GM21526 (cell line): Measurements from ENCODE around the gene TRMT1.
"Not testable (repeated sequence)": the region's sequence is repeated elsewhere in the genome, so short reads cannot be mapped to it uniquely, and the experiment has no call there.

ENCODE experiments used
- ATAC-seq: cut with Tn5 transposase; IDR thresholded peaks from one replicate; pipeline ENCODE4 v1.9.1; 2021; ENCODE audit warnings: moderate library complexity; ENCODE audit not compliant: unreplicated experiment, low FRiP score

The TRMT1 gene

GRCh38 chr19:13150931-13151604 lies 34.5 kb upstream of the TRMT1 start:
- ATAC-seq: no peak

DNA sequence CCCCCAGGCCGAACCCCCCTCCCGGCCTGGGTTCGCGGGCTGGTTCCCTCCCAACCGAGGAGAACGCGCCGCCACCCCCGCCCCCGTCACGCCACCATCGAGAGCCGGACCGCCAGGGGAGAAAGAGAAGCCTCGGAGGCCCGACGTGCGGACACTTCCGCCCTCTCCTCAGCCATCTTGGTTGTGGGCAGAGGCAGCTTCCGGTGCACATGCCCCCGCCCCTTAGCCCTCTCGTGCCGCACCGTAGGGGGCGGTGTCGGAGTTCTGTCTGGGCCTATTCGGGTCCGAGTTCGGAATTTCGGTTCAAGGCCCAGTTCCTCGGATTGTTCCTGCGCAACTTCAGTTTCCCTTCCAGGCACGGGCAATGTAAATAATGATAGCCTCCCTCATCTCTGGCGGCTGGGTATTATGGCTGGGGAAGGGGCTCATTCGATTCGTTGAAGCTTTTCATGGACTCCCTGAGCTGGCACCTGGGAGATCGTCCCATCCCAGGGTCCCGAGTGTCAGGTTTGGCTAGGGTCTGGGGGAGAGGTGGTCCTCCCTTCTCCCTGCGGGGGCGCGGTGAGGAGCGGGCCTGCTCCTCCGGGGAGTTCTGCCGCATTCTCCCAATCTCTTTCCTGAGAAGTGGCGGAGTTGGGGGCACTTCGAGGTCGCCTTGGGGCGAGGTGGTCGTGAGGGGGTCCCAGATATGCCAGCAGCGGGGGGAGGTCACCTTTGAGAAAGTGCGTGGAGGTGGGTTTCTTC lies 33.8 kb upstream of the TRMT1 start, which contains the start of the genes IER2 and STX10:
IER2 (plus strand) TSS at position 225 of the 744 bp plus-strand sequence. CDS start 2,776 bp downstream, outside the sequence.
STX10 (minus strand) TSS at position 189 of the 744 bp plus-strand sequence. CDS start 202 bp downstream, outside the sequence.
- peak; percentile 38 for ATAC-seq

- no peak for ATAC-seq
These were observed 33.2 kb upstream of the TRMT1 start for GRCh38 chr19:13149628-13150186.

DNA sequence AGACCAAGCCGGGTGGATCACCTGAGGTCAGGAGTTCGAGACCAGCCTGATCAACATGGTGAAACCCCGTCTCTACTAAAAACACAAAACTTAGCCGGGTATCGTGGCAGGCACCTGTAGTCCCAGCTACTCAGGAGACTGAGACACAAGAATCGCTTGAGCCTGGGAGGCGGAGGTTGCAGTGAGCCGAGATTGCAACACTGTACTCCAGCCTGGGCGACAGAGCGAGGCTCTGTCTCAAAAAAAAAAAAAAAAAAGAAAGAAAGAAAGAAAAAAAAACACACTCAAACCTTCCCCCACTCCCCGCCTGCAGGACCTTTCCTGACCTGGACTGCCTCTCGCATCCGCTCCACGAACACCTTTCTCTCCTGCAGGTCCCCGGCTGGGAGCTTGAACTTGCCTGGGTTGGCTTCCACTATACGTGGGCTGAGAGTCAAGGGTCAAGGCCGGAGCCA lies 32.7 kb upstream of the TRMT1 start:
- not testable (repeated sequence) for ATAC-seq

DNA sequence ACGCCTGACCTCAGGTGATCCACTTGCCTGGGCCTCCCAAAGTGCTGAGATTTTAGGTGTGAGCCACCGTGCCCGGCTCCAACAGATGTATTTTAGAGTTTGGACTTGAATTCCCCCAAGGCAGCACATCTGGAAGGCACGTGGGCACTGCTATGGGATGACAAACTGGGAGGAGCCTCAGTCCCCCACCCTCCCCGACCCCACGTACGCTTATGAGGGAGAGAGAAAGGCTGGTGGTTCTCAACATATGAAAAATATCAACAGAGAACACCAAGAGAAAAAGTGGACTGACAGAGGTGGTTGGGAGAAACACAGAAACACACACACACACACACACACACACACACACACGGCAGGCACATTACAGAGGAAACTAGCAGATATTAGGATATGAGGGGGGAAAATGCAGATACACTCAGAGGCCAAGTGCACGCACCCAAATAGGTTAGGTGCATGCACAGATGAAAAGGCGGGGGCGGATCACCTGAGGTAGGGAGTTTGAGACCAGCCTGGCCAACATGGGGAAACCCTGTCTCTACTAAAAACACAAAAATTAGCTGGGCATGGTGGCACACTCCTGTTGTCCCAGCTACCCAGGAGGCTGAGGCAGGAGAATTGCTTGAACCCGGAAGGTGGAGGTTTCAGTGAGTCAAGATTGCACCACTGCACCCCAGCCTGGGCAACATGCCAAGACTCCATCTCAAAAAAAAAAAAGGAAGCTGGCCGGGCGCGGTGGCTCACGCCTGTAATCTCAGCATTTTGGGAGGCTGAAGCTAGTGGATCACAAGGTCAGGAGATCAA lies 30.4 kb upstream of the TRMT1 start:
- ATAC-seq: no peak

DNA sequence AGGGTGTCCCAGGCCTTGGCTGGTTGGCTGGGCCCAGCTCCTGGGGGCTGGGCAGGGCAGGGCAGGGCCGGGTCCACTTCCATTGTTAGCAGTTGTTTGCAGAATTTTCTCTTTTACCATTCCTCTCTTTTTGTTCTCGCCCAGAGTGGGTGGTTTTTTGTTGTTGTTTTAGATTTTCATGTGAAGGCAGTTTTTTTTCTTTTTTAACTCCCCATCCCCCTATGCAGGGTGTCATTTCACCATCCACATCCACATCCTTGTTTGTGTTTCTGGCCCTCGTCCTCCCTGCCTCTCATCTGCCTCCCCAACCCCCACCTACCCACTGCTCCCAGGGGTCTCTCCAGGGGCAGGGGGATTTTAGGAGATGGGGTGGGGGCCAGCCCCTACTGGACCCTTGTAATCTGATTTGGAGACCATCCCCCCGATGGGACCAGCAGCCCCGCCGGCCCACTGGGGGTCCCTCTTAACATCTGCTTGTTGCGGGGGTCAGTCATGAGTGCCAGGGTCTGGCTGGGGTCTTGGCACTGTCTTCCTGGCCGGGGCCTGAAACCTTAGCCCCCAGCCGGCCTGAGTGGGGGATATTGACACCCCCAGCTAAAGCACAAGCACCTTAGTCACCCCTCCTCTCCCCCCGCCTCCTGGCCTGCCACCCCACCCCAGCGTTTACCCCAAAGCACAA lies 23.2 kb upstream of the TRMT1 start:
- ATAC-seq: no peak

GRCh38 chr19:13138916-13139198 lies 22.3 kb upstream of the TRMT1 start:
- no peak for ATAC-seq

GRCh38 chr19:13138171-13138915 lies 21.8 kb upstream of the TRMT1 start:
- no peak for ATAC-seq

- ATAC-seq: no peak
These were observed 20.8 kb upstream of the TRMT1 start for GRCh38 chr19:13137290-13137794.

DNA sequence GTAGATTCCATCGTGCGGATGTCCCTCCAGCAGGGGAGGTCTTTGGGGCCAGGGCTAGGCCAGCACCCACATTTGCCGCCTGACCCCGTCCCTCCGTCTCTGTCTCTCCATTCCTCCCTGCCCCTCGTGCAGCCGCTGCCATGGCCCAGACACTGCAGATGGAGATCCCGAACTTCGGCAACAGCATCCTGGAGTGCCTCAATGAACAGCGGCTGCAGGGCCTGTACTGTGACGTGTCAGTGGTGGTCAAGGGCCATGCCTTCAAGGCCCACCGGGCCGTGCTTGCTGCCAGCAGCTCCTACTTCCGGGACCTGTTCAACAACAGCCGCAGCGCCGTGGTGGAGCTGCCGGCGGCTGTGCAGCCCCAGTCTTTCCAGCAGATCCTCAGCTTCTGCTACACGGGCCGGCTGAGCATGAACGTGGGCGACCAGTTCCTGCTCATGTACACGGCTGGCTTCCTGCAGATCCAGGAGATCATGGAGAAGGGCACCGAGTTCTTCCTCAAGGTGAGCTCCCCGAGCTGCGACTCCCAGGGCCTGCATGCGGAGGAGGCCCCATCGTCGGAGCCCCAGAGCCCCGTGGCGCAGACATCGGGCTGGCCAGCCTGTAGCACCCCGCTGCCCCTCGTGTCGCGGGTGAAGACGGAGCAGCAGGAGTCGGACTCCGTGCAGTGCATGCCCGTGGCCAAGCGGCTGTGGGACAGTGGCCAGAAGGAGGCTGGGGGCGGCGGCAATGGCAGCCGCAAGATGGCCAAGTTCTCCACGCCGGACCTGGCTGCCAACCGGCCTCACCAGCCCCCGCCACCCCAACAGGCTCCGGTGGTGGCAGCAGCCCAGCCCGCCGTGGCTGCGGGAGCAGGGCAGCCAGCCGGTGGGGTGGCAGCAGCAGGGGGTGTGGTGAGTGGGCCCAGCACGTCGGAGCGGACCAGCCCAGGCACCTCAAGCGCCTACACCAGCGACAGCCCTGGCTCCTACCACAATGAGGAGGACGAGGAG lies 18.8 kb upstream of the TRMT1 start:
- no peak for ATAC-seq

GRCh38 chr19:13134626-13135025 lies 18.1 kb upstream of the TRMT1 start:
- ATAC-seq: no peak

GRCh38 chr19:13133241-13133870 lies 16.8 kb upstream of the TRMT1 start:
- no peak for ATAC-seq

GRCh38 chr19:13132471-13133180 lies 16.1 kb upstream of the TRMT1 start:
- no peak for ATAC-seq

GRCh38 chr19:13130886-13131490 lies 14.4 kb upstream of the TRMT1 start:
- ATAC-seq: no peak

- ATAC-seq: no peak
These were observed 12.8 kb upstream of the TRMT1 start for GRCh38 chr19:13129384-13129783.

DNA sequence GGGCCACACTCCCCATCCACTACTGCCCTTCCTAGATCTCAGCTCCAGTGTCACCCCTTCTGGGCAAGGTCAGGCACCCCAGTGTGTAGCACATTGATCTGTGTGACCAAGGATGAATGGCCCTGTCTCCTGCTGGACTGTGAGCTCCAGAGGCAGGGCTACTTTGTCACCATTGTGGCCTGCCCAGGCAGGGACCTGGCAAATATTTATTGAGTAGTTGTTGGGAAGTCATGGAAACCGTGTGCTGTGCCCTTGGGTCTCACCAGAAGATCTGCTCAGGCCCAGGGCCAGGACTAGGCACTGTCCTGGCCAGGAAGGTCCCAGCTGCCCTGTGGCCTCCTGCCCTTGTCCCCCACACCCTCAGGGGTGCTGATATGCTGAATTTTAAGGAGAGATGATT lies 12.0 kb upstream of the TRMT1 start:
- no peak for ATAC-seq
